Activated B cell treated with CpG ODN at 0.5 μM for 24 hours (primary cell): ENCODE measurements around the gene REG3A. TPM values are rescaled to one million over a fixed set of nuclear protein-coding genes. Genes with fewer than 3 reads are reported as not detected.

ENCODE experiments used
- ATAC-seq: fragments of 200-7000 bp; cut with Tn5 transposase; one replicate; pipeline ENCODE4 v1.10.0; 2021; ENCODE audit warnings: low read depth, mild to moderate bottlenecking, moderate library complexity
- CTCF ChIA-PET: fragments of 350-600 bp; sonication (Branson Sonifier 250); formaldehyde crosslinking; loops from one replicate; lab custom pipeline; 2021; ENCODE audit warnings: antibody characterized with exemption; lab: Charles Lee
- POLR2A ChIA-PET: fragments of 350-600 bp; sonication (Branson Sonifier 250); formaldehyde crosslinking; loops from one replicate; lab custom pipeline; 2021; ENCODE audit warnings: antibody characterized with exemption; lab: Charles Lee
- DNase-seq: peaks from one replicate; pipeline ENCODE4 v3.0.0; 2022
- H3K27ac Mint-ChIP-seq: one replicate; pipeline ENCODE4 v1.8.0; 2020; ENCODE audit warnings: mixed read lengths
- H3K27me3 Mint-ChIP-seq: one replicate; pipeline ENCODE4 v1.8.0; 2021; ENCODE audit warnings: mixed read lengths
- H3K36me3 Mint-ChIP-seq: one replicate; pipeline ENCODE4 v1.8.0; 2021; ENCODE audit warnings: low read depth, mixed read lengths
- H3K4me1 Mint-ChIP-seq: one replicate; pipeline ENCODE4 v1.8.0; 2021; ENCODE audit warnings: mixed read lengths
- H3K4me3 Mint-ChIP-seq: one replicate; pipeline ENCODE4 v1.8.0; 2020; ENCODE audit warnings: mild to moderate bottlenecking, mixed read lengths
- H3K9me3 Mint-ChIP-seq: one replicate; pipeline ENCODE4 v1.8.0; 2020; ENCODE audit warnings: mixed read lengths
- intact Hi-C: fragments of 100-400 bp; cut with micrococcal nuclease; formaldehyde crosslinking; loops from one replicate; pipeline ENCODE4 v1.15.1; 2024
- total RNA-seq: library from RNA; stranded (reverse); gene quantifications from 2 replicates; pipeline ENCODE4 v1.2.3, GENCODE V29; 2022
- TF ChIP-seq, protein P1 (sequence below): fragments of 200-600 bp; IDR thresholded peaks from one replicate; pipeline ENCODE4 v1.8.0; 2022; ENCODE audit warnings: antibody characterized with exemption, mild to moderate bottlenecking

REG3A gene
- total RNA-seq, 1 donor from 2014 or later: not detected

DNA sequence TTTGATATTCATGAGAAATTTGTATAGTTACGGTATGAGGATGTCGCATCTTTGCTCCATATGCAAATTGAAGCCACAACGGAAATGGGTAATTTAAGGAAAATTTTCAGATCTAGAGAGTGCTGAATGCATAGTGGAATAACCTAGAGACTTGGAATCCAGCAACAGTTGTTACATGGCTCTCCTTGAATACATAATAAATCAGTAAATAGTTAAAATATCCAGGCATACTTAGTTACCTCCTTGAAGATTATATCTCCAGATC lies 33.9 kb downstream of the REG3A start:
- no peaks in the 10 kb centered on the region for H3K27me3 Mint-ChIP-seq
- H3K27ac Mint-ChIP-seq: no peak overlapping the region
- no peaks in the 10 kb centered on the region for H3K36me3 Mint-ChIP-seq
- DNase-seq: no peak
- ATAC-seq: no peak
- TF ChIP-seq, protein P1, sequence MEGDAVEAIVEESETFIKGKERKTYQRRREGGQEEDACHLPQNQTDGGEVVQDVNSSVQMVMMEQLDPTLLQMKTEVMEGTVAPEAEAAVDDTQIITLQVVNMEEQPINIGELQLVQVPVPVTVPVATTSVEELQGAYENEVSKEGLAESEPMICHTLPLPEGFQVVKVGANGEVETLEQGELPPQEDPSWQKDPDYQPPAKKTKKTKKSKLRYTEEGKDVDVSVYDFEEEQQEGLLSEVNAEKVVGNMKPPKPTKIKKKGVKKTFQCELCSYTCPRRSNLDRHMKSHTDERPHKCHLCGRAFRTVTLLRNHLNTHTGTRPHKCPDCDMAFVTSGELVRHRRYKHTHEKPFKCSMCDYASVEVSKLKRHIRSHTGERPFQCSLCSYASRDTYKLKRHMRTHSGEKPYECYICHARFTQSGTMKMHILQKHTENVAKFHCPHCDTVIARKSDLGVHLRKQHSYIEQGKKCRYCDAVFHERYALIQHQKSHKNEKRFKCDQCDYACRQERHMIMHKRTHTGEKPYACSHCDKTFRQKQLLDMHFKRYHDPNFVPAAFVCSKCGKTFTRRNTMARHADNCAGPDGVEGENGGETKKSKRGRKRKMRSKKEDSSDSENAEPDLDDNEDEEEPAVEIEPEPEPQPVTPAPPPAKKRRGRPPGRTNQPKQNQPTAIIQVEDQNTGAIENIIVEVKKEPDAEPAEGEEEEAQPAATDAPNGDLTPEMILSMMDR: no peak
- H3K4me3 Mint-ChIP-seq: no peak overlapping the region
- ChIA-PET CTCF (no interaction called here), POLR2A (no interaction called here)
- no peaks in the 10 kb centered on the region for H3K4me1 Mint-ChIP-seq
- intact Hi-C loops: no loop called here
- peaks cover 3% of the 10 kb centered on the region for H3K9me3 Mint-ChIP-seq

DNA sequence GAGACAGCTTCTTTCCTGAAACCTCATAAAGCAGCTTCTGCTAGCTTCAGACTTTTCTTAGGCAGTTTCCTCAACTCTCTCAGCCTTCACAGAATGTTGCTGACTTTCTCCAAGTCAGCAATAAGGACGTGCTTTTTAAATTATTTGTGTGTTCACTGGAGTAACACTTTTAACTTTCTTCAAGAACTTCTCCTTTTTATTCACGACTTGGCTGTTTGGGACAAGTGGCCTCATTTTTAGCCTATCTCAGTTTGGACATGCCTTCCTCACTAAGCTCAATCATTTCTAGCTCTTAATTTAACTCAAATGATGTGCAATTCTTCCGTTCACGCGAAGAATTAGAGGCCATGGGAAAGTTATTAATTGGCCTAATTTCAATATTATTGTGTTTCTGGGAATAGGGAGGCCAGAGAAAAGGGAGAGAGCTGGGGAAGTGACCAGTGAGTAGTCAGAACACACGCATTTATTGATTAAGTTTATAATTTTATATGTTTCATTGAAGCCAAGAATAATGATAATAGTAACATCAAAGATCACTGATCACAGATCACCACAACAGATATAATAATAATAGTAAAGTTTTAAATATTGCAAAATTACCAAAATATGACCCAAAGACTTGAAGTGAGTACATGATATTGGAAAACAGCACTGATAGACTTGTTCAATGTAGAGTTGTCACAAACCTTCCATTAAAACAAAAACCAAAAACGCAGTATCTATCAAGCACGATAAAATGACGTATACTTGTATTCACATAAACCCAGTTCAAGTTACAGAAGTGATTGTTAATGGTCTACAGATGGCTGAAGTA lies 34.4 kb downstream of the REG3A start:
- H3K4me1 Mint-ChIP-seq: no peaks in the 10 kb centered on the region
- CTCF ChIA-PET: no interaction called here
- H3K4me3 Mint-ChIP-seq: no peak overlapping the region
- no peak for DNase-seq
- POLR2A ChIA-PET: no interaction called here
- H3K27me3 Mint-ChIP-seq: no peaks in the 10 kb centered on the region
- no peak for ATAC-seq
- intact Hi-C loops: no loop called here
- H3K27ac Mint-ChIP-seq: no peak overlapping the region
- TF ChIP-seq, protein P1: no peak
- peaks cover 3% of the 10 kb centered on the region for H3K9me3 Mint-ChIP-seq
- no peaks in the 10 kb centered on the region for H3K36me3 Mint-ChIP-seq

DNA sequence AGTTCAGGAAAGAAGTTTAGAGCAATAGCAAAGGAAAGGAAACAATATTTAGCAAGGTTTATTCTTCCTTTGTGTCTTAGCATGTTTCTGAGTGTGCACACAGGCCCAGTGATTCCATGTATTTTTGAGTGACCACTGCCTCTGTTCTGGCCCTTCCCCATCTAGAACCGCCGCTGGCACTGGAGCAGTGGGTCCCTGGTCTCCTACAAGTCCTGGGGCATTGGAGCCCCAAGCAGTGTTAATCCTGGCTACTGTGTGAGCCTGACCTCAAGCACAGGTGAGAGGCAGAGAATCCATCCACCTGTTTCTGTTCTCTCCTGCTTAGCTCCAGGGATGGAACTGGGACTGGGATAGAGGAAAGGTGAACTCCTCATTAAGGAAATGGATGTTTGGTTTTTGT lies 36.9 kb downstream of the REG3A start:
- ChIA-PET CTCF (no interaction called here), POLR2A (no interaction called here)
- Mint-ChIP-seq H3K27me3 (no peaks in the 10 kb centered on the region), H3K27ac (no peak overlapping the region), H3K4me3 (no peak overlapping the region), H3K9me3 (peaks cover 6% of the 10 kb centered on the region), H3K36me3 (no peaks in the 10 kb centered on the region), H3K4me1 (no peaks in the 10 kb centered on the region)
- TF ChIP-seq, protein P1: no peak
- DNase-seq (no peak), ATAC-seq (no peak)
- intact Hi-C loops: no loop called here

DNA sequence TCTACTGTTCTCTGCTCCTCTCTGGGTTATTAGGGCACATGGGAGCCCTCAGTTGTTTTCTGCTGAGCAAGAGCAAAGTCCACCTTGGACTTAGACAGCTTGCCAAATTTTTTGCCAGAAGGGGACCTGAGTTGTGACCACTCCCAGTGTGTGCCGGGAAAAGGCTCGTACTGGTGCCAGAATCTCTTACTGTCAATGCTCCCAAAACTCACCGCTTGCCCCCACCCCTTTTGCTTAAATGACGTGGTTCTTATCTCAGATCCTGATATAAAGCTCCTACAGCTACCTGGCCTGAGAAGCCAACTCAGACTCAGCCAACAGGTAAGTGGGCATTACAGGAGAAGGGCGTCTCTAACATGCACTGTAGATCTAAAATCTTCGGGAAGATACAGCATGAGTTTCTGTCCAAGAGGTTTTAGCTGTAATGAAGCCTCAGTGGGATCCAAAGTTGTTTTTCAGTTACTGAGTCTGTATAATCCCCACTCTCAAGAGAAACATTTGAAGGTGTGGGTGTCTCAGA lies 39.3 kb downstream of the REG3A start, which contains the start of gene REG1A:
TSS of gene REG1A (plus strand) at position 295 of the 520 bp plus-strand sequence. CDS start 374 bp downstream, outside the sequence.
- no peaks in the 10 kb centered on the region for H3K4me1 Mint-ChIP-seq
- H3K4me3 Mint-ChIP-seq: no peak within 1 kb of the TSS
- TF ChIP-seq, protein P1: no peak
- peaks cover 6% of the 10 kb centered on the region for H3K9me3 Mint-ChIP-seq
- no peak for ATAC-seq
- H3K27ac Mint-ChIP-seq: no peak within 1 kb of the TSS
- POLR2A ChIA-PET: no interaction called here
- CTCF ChIA-PET: no interaction called here
- H3K36me3 Mint-ChIP-seq: no peaks in the 10 kb centered on the region
- intact Hi-C loops: no loop called here
- DNase-seq: no peak
- no peaks in the 10 kb centered on the region for H3K27me3 Mint-ChIP-seq

DNA sequence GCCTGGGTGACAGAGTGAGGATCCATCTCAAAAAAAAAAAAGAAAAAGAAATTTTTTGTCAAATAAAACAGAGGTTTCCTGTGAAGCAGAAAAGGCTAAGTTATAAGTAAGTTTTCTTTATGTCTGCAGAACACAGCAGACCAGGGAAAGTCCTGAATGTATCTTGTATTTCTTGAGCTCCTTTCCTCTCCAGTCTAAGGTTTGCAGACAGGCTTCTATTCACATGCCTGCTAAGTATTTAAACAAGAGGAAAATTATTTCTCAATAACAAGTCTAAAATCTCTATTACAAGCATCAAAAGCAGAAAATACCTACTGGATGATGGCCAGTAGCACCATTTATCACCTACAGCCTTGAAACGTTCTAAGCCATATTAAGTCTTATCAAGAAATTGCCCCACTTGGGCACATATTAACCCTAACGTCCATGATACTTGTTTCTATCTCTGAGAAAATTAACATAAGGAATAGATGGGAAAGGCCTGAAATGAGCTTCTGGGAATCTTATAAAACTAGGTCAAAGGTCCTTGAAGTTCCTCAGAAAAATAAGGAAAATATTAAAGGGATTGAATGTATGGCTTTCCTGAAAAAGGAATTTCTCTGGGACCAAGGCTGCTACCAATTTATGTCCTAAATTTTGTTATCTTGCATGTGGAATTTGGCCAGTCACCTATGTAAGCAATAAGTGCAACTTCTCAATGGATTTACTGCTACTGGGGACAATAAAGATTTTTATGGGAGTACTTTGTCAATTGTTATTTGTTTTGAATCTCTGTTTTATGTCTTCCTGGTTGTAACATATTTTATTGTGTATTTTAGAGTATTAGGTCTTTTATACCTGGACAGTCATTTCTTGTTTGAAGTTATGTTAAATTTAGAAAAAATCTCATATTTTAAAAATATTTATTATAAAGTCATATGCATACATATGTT lies 42.3 kb downstream of the REG3A start:
- Mint-ChIP-seq H3K9me3 (peaks cover 6% of the 10 kb centered on the region), H3K36me3 (no peaks in the 10 kb centered on the region), H3K27me3 (peaks cover 1% of the 10 kb centered on the region), H3K4me3 (no peak overlapping the region), H3K4me1 (no peaks in the 10 kb centered on the region), H3K27ac (no peak overlapping the region)
- DNase-seq: no peak
- no peak for ATAC-seq
- POLR2A ChIA-PET: no interaction called here
- TF ChIP-seq, protein P1: no peak
- intact Hi-C loops: no loop called here
- CTCF ChIA-PET: no interaction called here
